T-cell (primary cell): ENCODE measurements around the gene IQSEC1. TPM values are rescaled to one million over a fixed set of nuclear protein-coding genes. Genes with fewer than 3 reads are reported as not detected.

Source experiments
- ATAC-seq, 4 experiments: fragments of 200-7000 bp in 3 of 4; fragments of 150-1000 bp in 1 of 4; cut with Tn5 transposase; replicated peaks in 1 of 4; 1 replicate in 3 of 4; 2 replicates in 1 of 4; pipeline ENCODE4 v1.10.0; 2021; ENCODE audit warnings: moderate library complexity in 3 of 4, mild to moderate bottlenecking in 2 of 4, moderate number of reproducible peaks in 1 of 4
- CTCF ChIA-PET, 2 donors: fragments of 300-600 bp; sonication (Branson Sonifier 250); formaldehyde crosslinking; loops; one replicate each; lab custom pipeline; 2022; ENCODE audit warnings: antibody characterized with exemption in 2 of 2; lab: Charles Lee
- POLR2A ChIA-PET, 2 donors: fragments of 300-600 bp; sonication (Branson Sonifier 250); formaldehyde crosslinking; loops; one replicate each; lab custom pipeline; 2022; ENCODE audit warnings: antibody characterized with exemption in 2 of 2; lab: Charles Lee
- DNase-seq, 35 experiments: peaks; one replicate each; pipeline versions ENCODE4 v3.0.0 to v3.0.0-alpha.2; 2013 to 2023
- H3K27ac ChIP-seq: one replicate; pipeline ENCODE4 v1.5.1; 2013; ENCODE audit warnings: low read length
- H3K27me3 ChIP-seq, 2 experiments: replicated peaks in 1 of 2; 1 replicate in 1 of 2; 2 replicates in 1 of 2; pipeline versions ENCODE4 v1.6.1 to v1.7.0; 2013; ENCODE audit warnings: low read length in 1 of 2, mixed read lengths in 1 of 2; ENCODE audit not compliant: control insufficient read depth in 2 of 2, insufficient read depth in 2 of 2; ENCODE audit errors: extremely low read depth in 1 of 2
- H3K36me3 ChIP-seq, 2 donors: 1 replicate in 1 of 2; 2 replicates in 1 of 2; pipeline versions ENCODE4 v1.6.1 to v1.7.0; 2013; ENCODE audit warnings: low read length in 1 of 2; ENCODE audit not compliant: control insufficient read depth in 2 of 2, insufficient read depth in 1 of 2; ENCODE audit errors: extremely low read depth in 1 of 2
- H3K4me1 ChIP-seq, 2 experiments: 1 replicate in 1 of 2; 2 replicates in 1 of 2; pipeline versions ENCODE4 v1.6.1 to v1.7.0; 2013; ENCODE audit warnings: low read length in 2 of 2, mixed read lengths in 1 of 2; ENCODE audit not compliant: insufficient read depth in 2 of 2, control insufficient read depth in 1 of 2; ENCODE audit errors: extremely low read depth in 1 of 2
- H3K4me3 ChIP-seq, 2 donors: 1 replicate in 1 of 2; 2 replicates in 1 of 2; pipeline versions ENCODE4 v1.5.1 to v1.7.0; 2013; ENCODE audit warnings: mild to moderate bottlenecking in 2 of 2, low read length in 1 of 2, moderate library complexity in 1 of 2; ENCODE audit not compliant: control insufficient read depth in 1 of 2; ENCODE audit errors: extremely low read depth in 1 of 2
- H3K9me3 ChIP-seq: 2 replicates; pipeline ENCODE4 v1.7.0; 2013
- H3K27ac Mint-ChIP-seq, 2 donors: one replicate each; pipeline ENCODE4 v1.8.0; 2020 to 2021; ENCODE audit warnings: mild to moderate bottlenecking in 2 of 2, mixed read lengths in 2 of 2
- H3K27me3 Mint-ChIP-seq, 2 donors: one replicate each; pipeline ENCODE4 v1.8.0; 2021 to 2022; ENCODE audit warnings: mixed read lengths in 2 of 2
- H3K36me3 Mint-ChIP-seq: one replicate; pipeline ENCODE4 v1.8.0; 2021; ENCODE audit warnings: mixed read lengths
- H3K4me1 Mint-ChIP-seq, 3 donors: one replicate each; pipeline ENCODE4 v1.8.0; 2020 to 2022; ENCODE audit warnings: mixed read lengths in 3 of 3, mild to moderate bottlenecking in 1 of 3
- H3K4me3 Mint-ChIP-seq, 3 donors: one replicate each; pipeline ENCODE4 v1.8.0; 2020 to 2022; ENCODE audit warnings: mild to moderate bottlenecking in 3 of 3, mixed read lengths in 3 of 3, moderate library complexity in 3 of 3
- H3K9me3 Mint-ChIP-seq, 3 donors: one replicate each; pipeline ENCODE4 v1.8.0; 2020 to 2022; ENCODE audit warnings: mixed read lengths in 3 of 3
- WGBS: methylation state at CpG from one replicate; pipeline ENCODE4 v1.1.5; 2013; ENCODE audit warnings: missing lambda C conversion rate; ENCODE audit not compliant: insufficient coverage; 5-methylcytosine and 5-hydroxymethylcytosine counted together
- total RNA-seq, 35 experiments: library from RNA in 6 of 35; stranded (reverse) in 6 of 35; fragments of 120-200 nt in 1 of 35; gene quantifications; one replicate each; pipeline versions ENCODE4 v1.2.1 to v1.2.4 and lab custom pipeline; 2013 to 2026

The IQSEC1 gene
- total RNA-seq, 5 donors from 2014 or later (not counting 1 experiment from before 2014, with no cell fraction given), result 73.7 to 113 (median 86.9) TPM

DNA sequence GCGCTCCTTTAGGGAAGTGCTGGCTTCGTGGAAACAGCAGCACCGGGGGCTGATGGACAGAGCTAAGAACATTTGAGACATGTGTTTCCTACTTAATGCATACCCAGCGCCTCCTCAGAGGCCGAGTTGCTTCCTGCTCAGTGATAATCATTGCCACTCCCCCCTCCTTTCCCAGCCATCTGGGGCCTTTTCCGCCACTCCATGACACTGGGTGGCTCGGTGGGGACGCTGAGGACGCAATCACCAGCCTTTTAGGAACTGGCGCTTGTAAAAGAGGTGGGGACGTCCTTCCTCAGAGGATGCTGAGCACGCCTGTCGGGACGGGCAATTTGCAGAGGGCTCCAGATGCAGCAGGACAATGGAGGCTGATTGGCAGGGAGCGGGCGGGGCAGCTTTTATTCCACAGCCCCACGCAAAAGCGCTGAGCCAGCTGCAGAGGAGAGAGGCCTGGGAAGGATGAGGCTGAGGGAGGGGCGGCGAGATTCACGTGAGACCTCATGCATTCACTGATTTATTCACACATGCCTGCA, 22.2 kb upstream of the IQSEC1 start:
- DNase-seq, result no peak
- peaks cover 0 to 7% of the 10 kb centered on the region in 2 experiments for H3K4me1 ChIP-seq
- no peaks in the 10 kb centered on the region for H3K36me3 Mint-ChIP-seq
- H3K27ac Mint-ChIP-seq, result no peak overlapping the region
- ATAC-seq, result no peak
- peaks cover 9 to 12% of the 10 kb centered on the region in 2 donors for H3K27me3 Mint-ChIP-seq
- H3K4me3 Mint-ChIP-seq, result no peak overlapping the region
- no peaks in the 10 kb centered on the region for H3K9me3 ChIP-seq
- WGBS, result 32% methylated on average over 12 of the region's 21 CpGs
- H3K27ac ChIP-seq, result no peak overlapping the region
- POLR2A ChIA-PET, result no interaction called here
- H3K27me3 ChIP-seq, result peaks cover 0 to 46% of the 10 kb centered on the region in 2 experiments
- no peaks in the 10 kb centered on the region for H3K9me3 Mint-ChIP-seq
- peaks cover 0 to 9% (median 6%) of the 10 kb centered on the region in 3 donors for H3K4me1 Mint-ChIP-seq
- CTCF ChIA-PET, result no interaction called here
- no peak overlapping the region for H3K4me3 ChIP-seq
- H3K36me3 ChIP-seq, result no peaks in the 10 kb centered on the region

- Mint-ChIP-seq H3K36me3 (no peaks in the 10 kb centered on the region), H3K27ac (no peak overlapping the region), H3K27me3 (peaks cover 9 to 12% of the 10 kb centered on the region in 2 donors), H3K4me1 (peaks cover 0 to 9% (median 6%) of the 10 kb centered on the region in 3 donors), H3K4me3 (no peak overlapping the region), H3K9me3 (no peaks in the 10 kb centered on the region)
- peaks cover 0 to 39% of the 10 kb centered on the region in 2 experiments for H3K27me3 ChIP-seq
- POLR2A ChIA-PET, result no interaction called here
- 90% methylated on average over 8 of the region's 10 CpGs for WGBS
- H3K4me1 ChIP-seq, result peaks cover 0 to 7% of the 10 kb centered on the region in 2 experiments
- CTCF ChIA-PET, result no interaction called here
- no peaks in the 10 kb centered on the region for H3K36me3 ChIP-seq
- H3K9me3 ChIP-seq, result no peaks in the 10 kb centered on the region
- H3K27ac ChIP-seq, result no peak overlapping the region
- ATAC-seq (no peak), DNase-seq (no peak)
- H3K4me3 ChIP-seq, result no peak overlapping the region
Observed at GRCh38 chr3:13093687-13094086, 20.5 kb upstream of the IQSEC1 start.

DNA sequence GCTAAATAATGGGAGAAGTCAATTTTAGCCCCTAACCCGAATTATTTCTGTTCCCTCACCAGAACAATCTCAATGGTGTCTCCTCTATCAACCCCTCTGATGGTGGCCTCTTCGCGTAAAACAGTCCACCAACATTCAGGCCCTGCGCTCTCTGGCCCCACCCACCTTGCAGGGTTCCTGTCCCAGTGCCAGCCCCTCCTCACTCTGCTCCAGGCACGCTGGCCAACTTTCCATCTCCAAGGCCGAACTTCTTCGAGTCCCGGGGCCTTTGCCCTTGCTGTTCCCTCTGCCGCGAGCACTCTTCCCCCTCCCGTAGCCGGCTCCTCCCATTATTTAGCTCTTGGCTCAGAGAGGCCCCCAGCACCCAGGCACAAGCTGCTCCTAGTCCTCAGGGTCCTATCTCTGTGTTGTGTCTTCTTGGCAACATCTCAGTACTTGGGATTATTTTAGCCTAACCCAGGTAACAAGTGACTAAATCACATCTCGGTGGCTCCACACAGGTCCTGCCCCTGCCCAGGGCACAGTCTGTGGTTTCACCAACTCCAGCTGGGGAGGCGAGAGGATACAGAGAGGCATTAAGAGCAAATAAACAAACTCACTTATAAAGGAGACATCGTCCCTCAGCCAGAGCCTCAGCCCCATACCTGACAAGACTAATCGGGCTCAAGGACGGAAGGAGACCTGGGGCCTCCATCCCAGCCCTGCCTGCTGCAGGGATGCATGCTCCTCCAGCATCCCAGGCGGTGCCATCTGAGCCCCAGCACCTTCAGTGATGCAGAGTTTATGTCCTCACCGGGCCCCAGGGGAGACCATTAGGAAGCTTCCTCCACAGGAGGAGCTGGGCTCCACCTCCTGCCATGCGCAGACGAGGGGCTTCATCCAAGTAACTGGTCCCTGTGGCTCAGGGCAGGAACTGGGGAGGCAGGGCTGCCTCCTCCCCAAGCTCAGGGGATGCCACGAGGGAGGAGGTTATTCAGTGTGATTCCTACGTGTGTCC, 19.7 kb upstream of the IQSEC1 start:
- no peak overlapping the region for H3K27ac Mint-ChIP-seq
- no peak overlapping the region for H3K4me3 Mint-ChIP-seq
- H3K36me3 Mint-ChIP-seq, result no peaks in the 10 kb centered on the region
- Histone ChIP-seq H3K27ac (no peak overlapping the region), H3K9me3 (no peaks in the 10 kb centered on the region), H3K4me1 (peaks cover 0 to 7% of the 10 kb centered on the region in 2 experiments), H3K36me3 (no peaks in the 10 kb centered on the region), H3K4me3 (no peak overlapping the region), H3K27me3 (peaks cover 0 to 38% of the 10 kb centered on the region in 2 experiments)
- no peak for DNase-seq
- H3K9me3 Mint-ChIP-seq, result no peaks in the 10 kb centered on the region
- ChIA-PET CTCF (interaction anchor here (0.6 to 2.0 kb wide), 12 partner anchors 17 to 562 kb away, joined by 3 to 26 read pairs (median 5); no protein-coding TSS in a partner anchor), POLR2A (no interaction called here)
- H3K27me3 Mint-ChIP-seq, result peaks cover 9 to 12% of the 10 kb centered on the region in 2 donors
- no peak for ATAC-seq
- WGBS, result 88% methylated on average over 21 of the region's 23 CpGs
- H3K4me1 Mint-ChIP-seq, result peaks cover 0 to 12% (median 6%) of the 10 kb centered on the region in 3 donors

- ChIA-PET POLR2A (no interaction called here), CTCF (interaction anchor here (0.6 to 2.0 kb wide), 25 partner anchors 11 to 1104 kb away, joined by 3 to 26 read pairs (median 3); no protein-coding TSS in a partner anchor)
- H3K27ac Mint-ChIP-seq, result no peak overlapping the region
Observed at GRCh38 chr3:13091898-13092611, 18.8 kb upstream of the IQSEC1 start.

GRCh38 chr3:13088028-13089006, 15.1 kb upstream of the IQSEC1 start:
- Mint-ChIP-seq H3K9me3 (no peaks in the 10 kb centered on the region), H3K4me1 (peaks cover 7 to 24% (median 12%) of the 10 kb centered on the region in 3 donors), H3K27me3 (no peaks in the 10 kb centered on the region), H3K36me3 (no peaks in the 10 kb centered on the region), H3K4me3 (no peak overlapping the region), H3K27ac (no peak overlapping the region)
- no peak for ATAC-seq
- 87% methylated on average over 7 of the region's 14 CpGs for WGBS
- Histone ChIP-seq H3K4me3 (no peak overlapping the region), H3K9me3 (no peaks in the 10 kb centered on the region), H3K27ac (no peak overlapping the region), H3K4me1 (peaks cover 0 to 7% of the 10 kb centered on the region in 2 experiments), H3K27me3 (peaks cover 0 to 4% of the 10 kb centered on the region in 2 experiments), H3K36me3 (no peaks in the 10 kb centered on the region)
- ChIA-PET CTCF (no interaction called here), POLR2A (no interaction called here)
- no peak for DNase-seq

More at GRCh38 chr3:13091898-13092611, 18.8 kb upstream of the IQSEC1 start:
- no peaks in the 10 kb centered on the region for H3K9me3 ChIP-seq
- Mint-ChIP-seq H3K36me3 (no peaks in the 10 kb centered on the region), H3K4me1 (peaks cover 2 to 15% (median 7%) of the 10 kb centered on the region in 3 donors), H3K4me3 (no peak overlapping the region), H3K9me3 (no peaks in the 10 kb centered on the region), H3K27me3 (peaks cover 9 to 12% of the 10 kb centered on the region in 2 donors)
- H3K4me3 ChIP-seq, result no peak overlapping the region
- ATAC-seq (peak; percentile 80 to 86 (median 82)), DNase-seq (peak; percentile 37 to 88 (median 69))
- no peak overlapping the region for H3K27ac ChIP-seq
- peaks cover 0 to 32% of the 10 kb centered on the region in 2 experiments for H3K27me3 ChIP-seq
- peaks cover 0 to 7% of the 10 kb centered on the region in 2 experiments for H3K4me1 ChIP-seq
- H3K36me3 ChIP-seq, result no peaks in the 10 kb centered on the region
- 38% methylated on average over 20 of the region's 20 CpGs for WGBS
